ENCODE measurements around the gene MYL12A. TPM values are rescaled to one million over a fixed set of nuclear protein-coding genes. Genes with fewer than 3 reads are reported as not detected.

The MYL12A gene
- total RNA-seq, 1 experiment from 2014 or later = 284 TPM

GRCh38 chr18:3286159-3286558, 38.6 kb downstream of the MYL12A start:
- H3K4me2 ChIP-seq (ENCODE audit: insufficient read depth, insufficient read length, low read length) = no peak overlapping the region
- H2AK5ac ChIP-seq (ENCODE audit: insufficient read length, low read length) = no peak overlapping the region
- H3K27ac Mint-ChIP-seq = no peak overlapping the region
- no peak overlapping the region for H4K8ac ChIP-seq (replicated peaks; ENCODE audit: insufficient read length, low read depth, low read length)
- no peak overlapping the region for H2BK5ac ChIP-seq (ENCODE audit: insufficient read length, low read length)
- H3K4ac ChIP-seq (ENCODE audit: low read depth, low read length) = no peak overlapping the region
- H3K4me1 ChIP-seq (ENCODE audit: insufficient read depth, low read length) = no peaks in the 10 kb centered on the region; the same call in 1 of the 2 replicates
- no peak overlapping the region for H4K91ac ChIP-seq (ENCODE audit: insufficient read length, low read depth, low read length)
- no peaks in the 10 kb centered on the region for H3K23me2 ChIP-seq (ENCODE audit: insufficient read length, low read depth, low read length, poor library complexity, severe bottlenecking)
- H3K27me3 Mint-ChIP-seq (ENCODE audit: low read depth) = no peaks in the 10 kb centered on the region
- no peak for DNase-seq
- no peak overlapping the region for H2AFZ ChIP-seq (ENCODE audit: low read length)
- no peak overlapping the region for H2BK15ac ChIP-seq (ENCODE audit: low read depth, low read length)
- no peak overlapping the region for H3K27ac ChIP-seq (ENCODE audit: insufficient read length, low read depth, low read length)
- no peaks in the 10 kb centered on the region for H3K27me3 ChIP-seq (ENCODE audit: insufficient read depth, low read length)
- H3T11ph ChIP-seq (ENCODE audit: low read length) = no peak overlapping the region
- WGBS (ENCODE audit: extremely low coverage, insufficient read length, low lambda C conversion rate) = no CpG with 5 or more reads among the region's 7 CpGs
- TF ChIP-seq CTCF (conservative IDR thresholded peaks at IDR 0.05) = no peak
- H3K14ac ChIP-seq (ENCODE audit: insufficient read depth, low read length) = no peak overlapping the region
- no peaks in the 10 kb centered on the region for H4K20me1 ChIP-seq (ENCODE audit: control insufficient read depth, insufficient read depth, insufficient read length)
- H2BK20ac ChIP-seq (ENCODE audit: low read depth, low read length, poor library complexity, severe bottlenecking) = no peak overlapping the region
- H3K36me3 Mint-ChIP-seq (ENCODE audit: insufficient read depth in 1 of 3, low read depth in 3 of 3) = peaks cover 9 to 44% (median 30%) of the 10 kb centered on the region in 3 experiments
- no peak overlapping the region for H2BK120ac ChIP-seq (ENCODE audit: low read depth, low read length, poor library complexity, severe bottlenecking)
- peaks cover 11 to 13% of the 10 kb centered on the region in 2 experiments for H3K4me1 Mint-ChIP-seq
- no peaks in the 10 kb centered on the region for H3K79me1 ChIP-seq (ENCODE audit: insufficient read depth, low read depth, low read length, poor library complexity, severe bottlenecking)
- no peak overlapping the region for H3K56ac ChIP-seq (ENCODE audit: insufficient read length, low read depth, low read length)
- no peak overlapping the region for H3K18ac ChIP-seq (ENCODE audit: insufficient read length, low read depth, low read length)
- H3K79me2 ChIP-seq (ENCODE audit: insufficient read depth, low read length) = no peaks in the 10 kb centered on the region
- H3K9me3 ChIP-seq (ENCODE audit: control insufficient read depth, low read depth, low read length) = no peaks in the 10 kb centered on the region
- no peak overlapping the region for H2BK12ac ChIP-seq (ENCODE audit: insufficient read length, low read depth, low read length)
- H3K4me3 Mint-ChIP-seq = no peak overlapping the region
- H3K9me3 Mint-ChIP-seq = peaks cover 26 to 40% of the 10 kb centered on the region in 2 experiments
- H3K23ac ChIP-seq (ENCODE audit: insufficient read length, low read depth, low read length) = no peak overlapping the region
- no peak overlapping the region for H4K5ac ChIP-seq (ENCODE audit: insufficient read length, low read depth, low read length)
- H3K9ac ChIP-seq (ENCODE audit: extremely low read depth, insufficient read length, low read length) = no peak overlapping the region
